Measurements from ENCODE around the gene COQ4.
A peak's percentile ranks its signal among the peaks of the same experiment; 100 is the strongest.

The COQ4 gene

DNA sequence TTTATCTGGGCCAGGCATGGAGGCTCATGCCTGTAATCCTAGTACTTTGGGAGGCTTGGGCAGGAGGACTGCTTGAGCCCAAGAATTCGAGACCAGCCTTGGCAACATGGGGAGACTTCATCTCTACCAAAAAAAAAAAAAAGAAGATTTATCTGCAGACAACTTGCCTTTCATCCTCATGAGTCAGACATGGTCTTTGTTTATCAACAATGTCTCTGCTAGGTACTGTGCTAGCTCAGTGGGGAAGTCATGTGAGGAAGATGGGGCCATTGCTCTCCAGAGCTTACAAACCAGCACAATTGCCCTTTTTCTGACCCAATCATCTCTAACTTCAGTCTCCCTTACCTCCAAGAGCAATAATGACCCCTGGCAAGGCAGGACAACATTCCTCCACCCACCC is 50.1 kb downstream of the COQ4 start:
- DNase-seq (ENCODE audit: low spot score): peak; percentile 60

DNA sequence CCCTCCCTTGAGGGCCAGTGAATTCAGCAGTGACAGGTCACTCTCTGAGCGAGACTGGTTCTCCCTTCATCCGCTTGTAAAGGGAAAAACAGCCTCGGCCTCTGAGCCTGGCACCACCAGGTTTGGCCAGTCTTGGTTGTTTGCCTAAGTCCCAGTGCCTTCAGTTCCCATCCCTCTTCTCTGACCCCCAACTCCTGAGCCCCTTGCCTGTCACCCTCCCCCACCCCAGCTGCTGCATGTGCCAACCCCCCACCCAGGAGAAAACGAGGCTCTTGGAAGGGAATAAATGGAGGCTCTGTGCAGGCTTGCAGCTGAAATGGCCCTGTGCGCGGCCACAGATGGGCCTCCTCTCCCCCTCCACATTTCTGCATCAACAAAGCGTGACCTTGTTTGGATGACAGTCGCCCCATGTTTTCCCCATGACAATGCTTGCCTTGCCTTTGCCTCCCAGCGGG is 51.6 kb downstream of the COQ4 start:
- DNase-seq (ENCODE audit: low spot score): peak; percentile 98

DNA sequence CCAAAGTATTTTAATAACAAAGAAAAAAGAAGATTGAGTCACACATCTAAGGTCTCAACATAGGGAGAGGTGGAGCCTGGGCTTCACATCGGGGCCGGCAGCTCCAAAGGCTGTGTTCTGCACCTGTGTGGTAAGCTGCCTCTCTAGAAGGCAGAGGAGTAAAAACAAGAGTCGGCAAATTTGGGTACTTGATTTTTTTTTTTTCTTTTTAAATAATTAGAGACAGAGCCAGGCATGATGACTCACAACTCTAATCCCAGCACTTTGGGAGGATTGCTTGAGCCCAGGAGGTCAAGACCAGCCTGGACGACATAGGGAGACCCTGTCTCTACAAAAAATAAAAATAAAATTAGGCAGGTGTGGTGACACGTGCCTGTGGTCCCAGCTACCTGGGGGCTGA is 53.2 kb downstream of the COQ4 start:
- DNase-seq (ENCODE audit: low spot score): no peak

DNA sequence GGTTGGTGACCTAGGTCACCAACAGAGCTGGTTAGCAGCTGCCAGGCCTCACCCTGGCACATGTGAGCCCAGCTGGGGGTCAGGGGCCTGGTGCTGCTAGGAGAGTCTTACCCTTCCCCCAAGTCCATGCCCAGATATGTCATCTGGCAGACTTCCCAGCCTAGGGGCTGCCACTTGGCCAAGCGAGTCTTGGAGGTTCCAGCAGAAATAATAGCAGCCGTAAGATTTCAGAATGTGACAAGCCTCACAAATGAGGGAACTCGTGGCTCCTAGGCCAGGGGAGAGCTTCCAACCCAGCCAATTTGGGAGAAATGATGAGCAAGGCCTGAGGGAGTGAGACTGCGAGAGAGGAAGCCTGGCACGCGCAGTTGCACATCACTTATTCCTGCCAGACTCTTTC is 59.6 kb downstream of the COQ4 start:
- peak; percentile 75 for DNase-seq (ENCODE audit: low spot score)

GRCh38 chr9:128383007-128383753 is 60.5 kb downstream of the COQ4 start:
- peak; percentile 92 for DNase-seq (ENCODE audit: low spot score)

Data from globus pallidus (tissue), 1 donor.